Progenitor cell of endocrine pancreas (in vitro differentiated cells): ENCODE measurements around the gene DGCR6L. TPM values are rescaled to one million over a fixed set of nuclear protein-coding genes. Genes with fewer than 3 reads are reported as not detected.
"Not testable (repeated sequence)": the region's sequence is repeated elsewhere in the genome, so short reads cannot be mapped to it uniquely, and the experiment has no call there.

Experiments
- DNase-seq: peaks from one replicate; pipeline ENCODE4 v3.0.0; 2021; ENCODE audit warnings: low spot score; ENCODE audit not compliant: unreplicated experiment
- H3K27ac Mint-ChIP-seq: 2 replicates; pipeline ENCODE4 v1.8.0; 2021; ENCODE audit warnings: mild to moderate bottlenecking, moderate library complexity, mixed read lengths
- H3K27me3 Mint-ChIP-seq: 2 replicates; pipeline ENCODE4 v1.8.0; 2021; ENCODE audit warnings: mixed read lengths
- H3K36me3 Mint-ChIP-seq: 2 replicates; pipeline ENCODE4 v1.8.0; 2022; ENCODE audit warnings: mixed read lengths; ENCODE audit not compliant: insufficient read depth
- H3K4me1 Mint-ChIP-seq: 2 replicates; pipeline ENCODE4 v1.8.0; 2021; ENCODE audit warnings: low read depth, mixed read lengths
- H3K4me3 Mint-ChIP-seq: 2 replicates; pipeline ENCODE4 v1.8.0; 2021; ENCODE audit warnings: low read depth, mild to moderate bottlenecking, moderate library complexity, mixed read lengths
- H3K9me3 Mint-ChIP-seq: 2 replicates; pipeline ENCODE4 v1.8.0; 2021; ENCODE audit warnings: low read depth, mixed read lengths
- total RNA-seq: library from RNA; stranded (reverse); gene quantifications from 2 replicates; pipeline ENCODE4 v1.2.1, GENCODE V29; 2021
- TF ChIP-seq, protein P1 (sequence below): fragments of 200-600 bp; sonication (generic); IDR thresholded peaks from one replicate; pipeline ENCODE4 v1.5.0; 2021; ENCODE audit warnings: antibody characterized with exemption, mild to moderate bottlenecking; ENCODE audit not compliant: unreplicated experiment

DGCR6L gene
- total RNA-seq, 1 donor from 2014 or later = 41.0 TPM

DNA sequence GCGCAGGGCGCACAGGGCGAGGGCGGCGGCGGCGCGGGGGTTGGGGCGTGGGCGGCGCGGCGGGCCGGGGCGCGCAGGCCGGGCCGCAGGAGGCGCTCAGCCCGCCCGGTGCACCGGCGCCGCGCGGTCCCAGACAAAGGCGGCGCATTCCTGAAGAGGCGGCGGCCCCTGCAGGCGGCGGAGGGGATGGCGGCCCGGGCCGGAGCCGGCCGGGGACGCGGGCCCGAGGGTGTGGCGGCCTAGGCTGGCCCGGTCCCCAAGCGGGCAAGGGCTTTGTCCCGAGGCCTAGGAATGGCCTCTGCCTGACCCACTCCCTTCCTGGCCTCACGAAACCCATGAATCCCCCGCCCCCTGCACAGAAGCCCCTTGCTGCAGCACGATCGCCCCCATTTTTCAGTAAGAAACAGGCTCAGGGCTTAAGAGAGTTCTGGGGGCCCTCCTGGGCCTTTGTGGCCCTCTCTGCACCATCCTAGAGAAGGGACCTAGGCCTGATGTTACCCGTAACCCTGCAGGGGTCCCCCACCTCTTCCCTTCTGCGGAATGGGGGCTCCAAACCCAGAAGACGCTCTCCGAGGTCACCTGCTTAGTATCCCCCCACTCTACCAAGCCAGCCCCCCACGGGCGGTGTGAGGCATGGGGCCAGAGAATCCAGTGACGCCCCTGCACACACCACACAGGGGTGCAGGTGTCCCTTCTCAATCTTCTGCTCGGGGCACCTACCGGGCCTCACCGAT is 51.4 kb downstream of the DGCR6L start, which contains the start of gene RTN4R:
Gene RTN4R, minus strand, starts transcription at position 40 of the 734 bp plus-strand sequence. CDS start 226 bp downstream, outside the sequence.
- Mint-ChIP-seq H3K27ac (peak within 1 kb of the TSS; percentile 92), H3K27me3 (peaks cover 3% of the 10 kb centered on the region), H3K9me3 (no peaks in the 10 kb centered on the region), H3K36me3 (no peaks in the 10 kb centered on the region), H3K4me1 (peaks cover 20% of the 10 kb centered on the region), H3K4me3 (peak within 1 kb of the TSS; percentile 67)
- TF ChIP-seq, protein P1, sequence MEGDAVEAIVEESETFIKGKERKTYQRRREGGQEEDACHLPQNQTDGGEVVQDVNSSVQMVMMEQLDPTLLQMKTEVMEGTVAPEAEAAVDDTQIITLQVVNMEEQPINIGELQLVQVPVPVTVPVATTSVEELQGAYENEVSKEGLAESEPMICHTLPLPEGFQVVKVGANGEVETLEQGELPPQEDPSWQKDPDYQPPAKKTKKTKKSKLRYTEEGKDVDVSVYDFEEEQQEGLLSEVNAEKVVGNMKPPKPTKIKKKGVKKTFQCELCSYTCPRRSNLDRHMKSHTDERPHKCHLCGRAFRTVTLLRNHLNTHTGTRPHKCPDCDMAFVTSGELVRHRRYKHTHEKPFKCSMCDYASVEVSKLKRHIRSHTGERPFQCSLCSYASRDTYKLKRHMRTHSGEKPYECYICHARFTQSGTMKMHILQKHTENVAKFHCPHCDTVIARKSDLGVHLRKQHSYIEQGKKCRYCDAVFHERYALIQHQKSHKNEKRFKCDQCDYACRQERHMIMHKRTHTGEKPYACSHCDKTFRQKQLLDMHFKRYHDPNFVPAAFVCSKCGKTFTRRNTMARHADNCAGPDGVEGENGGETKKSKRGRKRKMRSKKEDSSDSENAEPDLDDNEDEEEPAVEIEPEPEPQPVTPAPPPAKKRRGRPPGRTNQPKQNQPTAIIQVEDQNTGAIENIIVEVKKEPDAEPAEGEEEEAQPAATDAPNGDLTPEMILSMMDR = peak; percentile 68
- peak; percentile 70 for DNase-seq

DNA sequence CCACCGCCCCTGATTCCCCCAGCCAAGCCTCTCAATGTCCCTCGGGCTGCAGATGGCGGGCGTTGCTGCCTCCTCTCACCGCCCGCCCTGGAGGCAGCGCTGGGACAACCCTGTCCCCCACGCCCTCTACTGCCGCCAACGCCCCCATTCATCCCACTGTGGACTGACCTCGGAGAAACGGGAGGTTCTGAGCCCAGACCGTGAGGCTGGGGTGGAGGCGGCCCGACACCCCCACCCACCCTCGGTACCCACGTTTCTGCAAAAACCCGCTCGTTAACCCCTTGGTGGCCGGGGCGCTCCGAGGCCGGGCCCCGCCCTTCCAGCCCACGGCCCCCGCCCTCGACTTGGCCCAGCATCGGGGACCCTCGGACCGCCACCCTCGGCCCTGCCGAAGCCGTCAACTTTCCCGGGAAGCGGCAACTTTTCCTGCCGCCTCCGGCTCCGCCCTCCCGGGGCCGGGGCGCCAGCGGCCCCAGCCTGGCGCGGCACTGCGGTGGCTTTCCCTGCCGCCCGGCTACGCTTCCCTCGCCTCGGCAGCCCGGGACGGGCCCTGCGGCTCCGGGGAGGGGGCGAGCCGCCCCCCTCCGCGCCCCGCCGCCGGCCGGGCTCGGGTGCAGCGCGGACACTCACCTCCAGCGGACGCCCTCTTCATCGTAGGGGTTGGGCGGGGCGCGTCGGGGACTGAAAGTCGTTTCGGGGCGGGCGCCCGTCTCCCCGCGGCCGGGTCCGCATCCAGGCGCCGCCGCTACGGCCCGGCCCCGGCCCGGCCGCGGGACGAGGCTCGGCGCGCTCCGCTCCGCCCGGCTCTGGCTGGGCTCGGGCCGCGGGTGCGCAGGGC is 52.2 kb downstream of the DGCR6L start:
- Mint-ChIP-seq H3K4me1 (peaks cover 20% of the 10 kb centered on the region), H3K27ac (no peak overlapping the region), H3K4me3 (peak overlapping the region; percentile 67), H3K36me3 (no peaks in the 10 kb centered on the region), H3K27me3 (peaks cover 3% of the 10 kb centered on the region), H3K9me3 (no peaks in the 10 kb centered on the region)
- TF ChIP-seq, protein P1 = no peak
- DNase-seq = peak; percentile 27

DNA sequence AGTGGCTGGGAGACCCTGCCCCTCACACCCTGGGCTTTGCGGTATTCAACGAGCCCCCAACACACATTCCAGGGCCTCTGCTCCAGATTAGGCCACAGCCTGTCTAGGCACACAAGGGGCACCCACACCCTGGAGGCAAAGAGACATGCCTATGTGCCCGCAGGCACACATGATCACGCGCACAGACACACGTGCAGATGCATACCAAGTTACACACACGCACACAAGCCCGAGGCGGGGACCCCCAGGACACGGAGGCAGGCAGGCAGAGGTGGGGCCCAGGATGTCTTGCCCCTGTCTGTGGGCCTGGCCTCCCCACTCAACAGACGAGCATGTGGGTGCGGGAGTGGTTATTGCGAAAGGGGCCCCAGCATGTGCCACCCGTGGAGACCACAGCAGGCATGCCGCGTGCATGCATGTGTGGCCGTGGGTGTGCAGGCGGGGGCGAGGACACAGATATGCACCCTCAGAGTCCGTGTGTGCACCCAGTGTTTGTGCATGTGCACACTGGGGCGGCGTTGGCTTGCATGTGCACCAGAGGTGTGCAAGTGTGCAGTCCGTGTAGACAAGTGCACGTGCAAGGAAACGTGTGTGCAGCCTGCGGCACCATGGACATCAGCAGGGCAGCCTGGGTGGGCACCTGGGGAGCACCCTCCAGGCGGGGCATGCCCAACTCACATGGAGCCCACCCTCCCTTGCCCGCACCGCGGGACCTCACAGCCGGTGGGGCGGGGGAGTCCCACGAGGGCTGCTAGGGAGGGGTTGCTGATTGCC is 53.0 kb downstream of the DGCR6L start:
- H3K9me3 Mint-ChIP-seq, H3K27ac Mint-ChIP-seq, DNase-seq, H3K27me3 Mint-ChIP-seq, H3K36me3 Mint-ChIP-seq: not testable (repeated sequence)
- peaks cover 20% of the 10 kb centered on the region for H3K4me1 Mint-ChIP-seq
- peak overlapping the region; percentile 67 for H3K4me3 Mint-ChIP-seq

DNA sequence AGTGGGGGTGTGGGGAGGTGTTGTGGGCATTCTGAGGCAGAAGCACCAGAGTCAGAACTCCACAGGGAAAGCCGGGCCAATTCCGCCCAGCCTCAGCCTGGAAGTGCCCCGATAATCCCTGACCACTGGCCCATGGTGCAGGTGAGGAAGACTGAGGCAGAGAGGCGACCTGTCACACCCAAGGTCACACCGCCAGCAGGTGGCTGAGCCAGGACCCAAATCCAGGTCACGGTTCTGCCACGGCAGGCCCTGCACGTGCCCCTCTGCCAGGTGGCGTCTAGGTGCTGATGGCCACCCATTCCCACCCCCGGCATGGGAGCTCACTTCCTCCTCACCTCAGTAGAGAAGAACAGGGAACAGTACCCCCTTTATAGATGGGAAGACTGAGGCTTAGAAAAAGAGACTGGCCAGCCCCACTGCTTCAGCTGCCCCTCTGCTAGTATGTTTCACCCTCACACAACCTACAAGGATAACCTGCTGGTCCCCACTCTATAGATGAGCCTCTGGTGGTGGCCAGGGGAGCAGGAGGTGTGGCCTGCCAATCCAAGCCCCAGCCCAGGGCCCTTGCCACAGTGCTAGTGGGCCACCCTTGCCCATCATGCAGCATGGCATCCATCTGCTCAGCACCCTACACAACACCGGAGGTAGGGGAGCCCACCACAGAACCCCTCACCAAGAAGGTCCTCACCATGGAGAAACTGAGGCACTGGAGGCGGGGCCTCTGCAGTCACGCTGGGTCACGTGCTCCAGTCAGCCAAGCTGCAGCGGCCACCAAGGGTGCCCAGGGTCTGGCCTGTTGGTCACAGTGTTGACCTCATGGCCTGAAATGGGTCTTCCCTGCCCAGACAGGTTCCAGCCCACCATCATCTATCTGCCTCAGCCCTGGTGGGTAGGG is 53.8 kb downstream of the DGCR6L start:
- H3K4me3 Mint-ChIP-seq = peak overlapping the region; percentile 67
- H3K4me1 Mint-ChIP-seq = peaks cover 20% of the 10 kb centered on the region
- not testable (repeated sequence) for H3K36me3 Mint-ChIP-seq, H3K27ac Mint-ChIP-seq, H3K9me3 Mint-ChIP-seq, DNase-seq, H3K27me3 Mint-ChIP-seq

DNA sequence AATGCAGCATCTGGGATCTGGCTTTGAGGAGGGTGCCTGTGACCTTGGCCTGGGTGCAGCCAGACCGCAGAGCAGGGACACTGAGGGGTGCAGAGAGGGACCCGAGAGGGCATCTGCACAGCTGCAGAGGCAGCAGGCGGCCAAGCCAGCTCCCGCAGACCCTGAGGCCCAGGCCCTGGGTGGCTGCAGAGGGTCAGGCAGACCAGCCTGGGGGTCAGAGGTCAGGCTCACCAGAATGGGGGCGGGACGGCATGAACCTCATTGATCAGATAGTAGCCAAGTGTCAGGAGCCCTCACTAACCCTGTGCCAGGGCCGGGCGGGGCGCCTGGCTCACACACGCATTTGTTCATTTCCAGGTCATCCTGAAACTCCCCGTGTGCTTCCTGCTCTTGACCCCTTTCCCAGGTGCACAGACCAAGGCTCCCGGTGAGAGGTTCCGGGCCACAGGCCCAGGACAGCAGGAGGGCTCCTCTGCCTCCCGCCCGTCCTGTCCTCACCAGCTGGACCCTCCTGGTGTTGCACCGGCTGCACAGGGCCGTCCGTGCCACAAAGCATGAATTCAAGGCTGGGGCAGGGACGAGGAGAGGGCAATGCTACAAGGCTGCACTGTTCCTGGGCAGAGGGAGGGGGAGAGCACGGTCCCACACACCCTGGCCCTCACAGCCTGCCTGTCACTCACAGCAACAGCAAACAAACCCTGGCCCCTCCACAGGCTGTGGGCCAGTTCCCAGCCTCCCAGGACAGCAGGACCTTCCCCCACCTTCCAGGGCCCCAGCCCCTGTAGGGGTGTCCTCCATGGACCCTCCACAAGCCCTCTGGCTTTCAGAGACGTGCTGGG is 55.0 kb downstream of the DGCR6L start:
- no peak for DNase-seq
- Mint-ChIP-seq H3K36me3 (no peaks in the 10 kb centered on the region), H3K4me3 (no peak overlapping the region), H3K27ac (no peak overlapping the region), H3K4me1 (peaks cover 17% of the 10 kb centered on the region), H3K9me3 (no peaks in the 10 kb centered on the region), H3K27me3 (no peaks in the 10 kb centered on the region)
- TF ChIP-seq, protein P1 = no peak

Other genes starting within 250 kb of the DGCR6L start
- gene DGCR8, start 239.8 kb downstream of the DGCR6L start, total RNA-seq = 75.8 and 79.8 TPM in 2 replicates
- gene RANBP1, start 204.0 kb downstream of the DGCR6L start, total RNA-seq = 217 and 219 TPM in 2 replicates
- 78.5 and 86.5 TPM in 2 replicates for gene TRMT2A, start 202.8 kb downstream of the DGCR6L start, total RNA-seq
- 82.1 and 83.5 TPM in 2 replicates for gene ZDHHC8, start 188.3 kb downstream of the DGCR6L start, total RNA-seq
- 3.3 and 4.0 TPM in 2 replicates for gene CCDC188, start 169.0 kb downstream of the DGCR6L start, total RNA-seq
- 30.8 and 36.0 TPM in 2 replicates for gene RTN4R, start 51.7 kb downstream of the DGCR6L start, total RNA-seq
- gene ZNF74, start 74.1 kb upstream of the DGCR6L start, total RNA-seq = 48.8 and 52.1 TPM in 2 replicates
- gene SCARF2, start 117.8 kb upstream of the DGCR6L start, total RNA-seq = 14.4 and 14.6 TPM in 2 replicates
- 47.3 and 51.6 TPM in 2 replicates for gene KLHL22, start 175.7 kb upstream of the DGCR6L start, total RNA-seq
- gene MED15, start 187.6 kb upstream of the DGCR6L start, total RNA-seq = 77.8 and 78.0 TPM in 2 replicates